ENCODE results near the gene ZFP69B. TPM values are rescaled to one million over a fixed set of nuclear protein-coding genes. Genes with fewer than 3 reads are reported as not detected.

ZFP69B gene
- 2.8 and 3.5 TPM in 2 replicates for total RNA-seq

DNA sequence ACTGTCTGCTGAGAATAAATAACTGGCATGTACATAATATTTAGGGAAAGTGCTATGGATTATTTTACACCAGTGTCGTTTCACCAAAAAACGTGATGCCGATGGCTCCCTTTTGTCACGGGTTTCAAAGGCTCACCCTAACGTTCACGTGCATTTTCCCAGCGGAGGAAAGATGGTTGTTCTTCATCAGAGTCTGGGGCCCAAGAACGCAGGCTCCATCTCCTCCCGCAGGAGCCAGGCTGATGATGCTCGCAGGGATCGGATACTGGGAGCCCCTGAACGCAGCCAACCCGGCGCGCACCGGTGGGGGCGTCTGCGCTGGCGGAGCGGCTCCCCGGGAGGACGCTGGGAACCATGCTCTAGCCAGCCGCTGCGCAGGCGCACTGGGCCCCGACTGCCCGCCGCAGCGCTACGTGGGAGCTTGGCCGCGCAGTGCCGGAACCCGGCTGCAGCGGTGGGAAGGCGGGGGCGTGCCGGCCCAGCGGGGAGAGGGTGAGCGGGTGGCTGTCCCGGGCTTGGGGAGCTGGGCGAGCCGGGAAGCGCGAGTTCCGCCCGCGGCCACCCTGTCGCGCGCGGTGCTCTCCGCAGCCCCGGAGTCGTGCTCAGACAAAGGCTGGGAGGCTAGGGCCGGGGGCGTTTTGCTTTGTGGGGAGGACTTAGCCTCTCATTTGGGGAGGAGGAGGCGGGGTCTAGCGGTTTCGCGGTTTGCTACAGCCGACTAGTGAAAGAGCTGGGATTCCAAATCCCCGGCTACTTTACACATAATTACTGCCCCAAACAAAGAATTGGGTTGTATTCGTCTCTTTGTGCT, at the start of gene ZFP69B:
TSS of gene ZFP69B (plus strand) at position 793 of the 811 bp plus-strand sequence. CDS start 486 bp downstream, outside the sequence.
- intact Hi-C loops (cut with micrococcal nuclease): loop anchor here (1.0 to 2.0 kb wide), 3 partner anchors 27 to 81 kb away; partner anchors contain the start of genes EXO5, ZFP69 and ZNF684

DNA sequence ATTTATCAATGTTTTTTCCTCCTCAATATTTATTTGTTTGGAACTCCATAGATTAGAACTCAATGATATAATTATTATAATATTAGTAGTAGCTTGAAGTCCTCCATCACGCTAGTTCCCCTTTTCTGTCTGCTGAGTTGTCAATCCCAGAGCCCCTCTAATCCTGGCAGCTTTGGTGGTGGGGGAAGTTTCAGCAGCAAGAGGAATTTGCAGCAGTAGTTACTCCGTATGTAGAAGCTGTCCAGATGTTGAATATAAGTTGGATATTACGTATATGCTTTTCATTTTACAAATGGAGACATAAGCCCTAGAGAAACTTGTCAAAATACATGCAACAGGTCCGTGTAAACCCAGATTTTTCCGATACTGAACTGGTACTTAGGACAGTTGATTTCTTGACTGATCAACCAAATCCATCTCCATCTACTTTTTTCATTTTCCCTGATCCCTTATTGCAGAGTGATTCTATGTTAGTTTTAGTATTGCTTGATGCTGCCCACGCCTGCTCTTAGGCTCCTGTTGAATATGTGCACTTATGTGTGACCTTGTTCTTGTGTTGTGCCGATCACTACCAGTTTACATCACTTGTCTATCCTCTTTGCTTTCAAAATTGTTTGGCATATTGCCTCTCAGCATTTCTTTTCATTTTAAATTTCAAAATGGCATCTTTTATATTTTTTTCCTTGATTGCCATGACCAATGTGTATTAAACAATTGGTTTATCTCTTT, 48.6 kb upstream of the ZFP69B start:
- intact Hi-C loops (cut with micrococcal nuclease): loop anchor here (2.0 kb wide), 1 partner anchor 17 kb away; no protein-coding TSS in a partner anchor

- intact Hi-C loops (cut with micrococcal nuclease): loop anchor here (1.0 to 2.0 kb wide), 5 partner anchors 16 to 260 kb away; no protein-coding TSS in a partner anchor
These were observed 45.4 kb upstream of the ZFP69B start for GRCh38 chr1:40404670-40405462.

- intact Hi-C loops (cut with micrococcal nuclease): loop anchor here (2.0 kb wide), 1 partner anchor 261 kb away; no protein-coding TSS in a partner anchor
These were observed 44.5 kb upstream of the ZFP69B start for GRCh38 chr1:40405812-40406211.

GRCh38 chr1:40407453-40407852, 42.8 kb upstream of the ZFP69B start:
- intact Hi-C loops (cut with micrococcal nuclease): no loop called here

GRCh38 chr1:40409467-40409866, 40.8 kb upstream of the ZFP69B start:
- intact Hi-C loops (cut with micrococcal nuclease): no loop called here

DNA sequence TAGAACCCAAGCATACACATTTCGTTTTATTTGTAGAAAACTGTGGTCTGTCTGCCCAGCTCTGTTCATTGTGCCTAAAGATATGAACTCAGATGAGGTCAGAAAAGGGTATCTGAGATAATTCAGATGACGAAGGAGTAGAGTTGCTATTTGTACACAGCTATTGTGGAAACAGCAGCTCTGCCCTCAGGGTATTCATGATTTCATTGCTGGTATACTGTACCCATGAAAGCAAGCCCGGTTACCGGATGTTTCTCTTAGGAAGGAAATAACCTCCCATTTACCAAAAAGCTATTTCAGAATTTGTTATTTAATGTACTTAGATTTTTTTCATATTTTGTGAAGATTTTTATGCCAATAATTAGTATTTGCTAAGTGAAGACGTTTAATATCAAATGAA, 39.0 kb upstream of the ZFP69B start:
- intact Hi-C loops (cut with micrococcal nuclease): no loop called here

- intact Hi-C loops (cut with micrococcal nuclease): no loop called here
These were observed 38.4 kb upstream of the ZFP69B start for GRCh38 chr1:40411843-40412242.

- intact Hi-C loops (cut with micrococcal nuclease): no loop called here
These were observed 36.6 kb upstream of the ZFP69B start for GRCh38 chr1:40413527-40414252.

GRCh38 chr1:40414331-40414730, 35.9 kb upstream of the ZFP69B start:
- intact Hi-C loops (cut with micrococcal nuclease): no loop called here

DNA sequence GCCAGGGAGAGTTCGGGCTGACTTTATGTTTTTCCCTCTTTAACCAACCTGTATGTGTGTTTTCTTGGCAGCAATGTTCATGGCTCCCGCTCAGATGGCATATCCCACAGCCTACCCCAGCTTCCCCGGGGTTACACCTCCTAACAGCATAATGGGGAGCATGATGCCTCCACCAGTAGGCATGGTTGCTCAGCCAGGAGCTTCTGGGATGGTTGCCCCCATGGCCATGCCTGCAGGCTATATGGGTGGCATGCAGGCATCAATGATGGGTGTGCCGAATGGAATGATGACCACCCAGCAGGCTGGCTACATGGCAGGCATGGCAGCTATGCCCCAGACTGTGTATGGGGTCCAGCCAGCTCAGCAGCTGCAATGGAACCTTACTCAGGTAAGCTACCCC, 33.6 kb upstream of the ZFP69B start:
- intact Hi-C loops (cut with micrococcal nuclease): no loop called here

GRCh38 chr1:40421431-40422384, 28.6 kb upstream of the ZFP69B start:
- intact Hi-C loops (cut with micrococcal nuclease): no loop called here

GRCh38 chr1:40422630-40423263, 27.5 kb upstream of the ZFP69B start:
- intact Hi-C loops (cut with micrococcal nuclease): no loop called here

DNA sequence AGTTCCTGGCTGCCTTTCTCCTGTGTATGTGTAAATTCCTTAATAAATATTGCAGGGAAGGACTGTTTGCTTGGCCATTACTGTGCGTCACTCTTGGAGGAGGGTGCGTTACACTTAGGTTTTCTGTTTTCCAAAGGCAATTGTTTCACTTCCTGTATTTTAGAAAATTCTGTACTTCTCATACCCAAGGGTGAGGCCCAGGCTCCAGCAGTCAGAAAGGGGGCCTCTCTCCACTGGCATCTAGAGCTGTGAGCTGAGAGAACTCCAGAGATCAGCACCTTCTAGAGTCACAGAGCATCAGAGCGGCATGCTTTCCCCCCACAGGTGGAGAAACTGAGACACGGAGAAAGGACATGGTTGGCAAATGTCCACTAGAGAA, 27.0 kb upstream of the ZFP69B start:
- intact Hi-C loops (cut with micrococcal nuclease): no loop called here

- intact Hi-C loops (cut with micrococcal nuclease): no loop called here
These were observed 26.2 kb upstream of the ZFP69B start for GRCh38 chr1:40423951-40424618.

- intact Hi-C loops (cut with micrococcal nuclease): no loop called here
These were observed 25.1 kb upstream of the ZFP69B start for GRCh38 chr1:40425198-40425597.

DNA sequence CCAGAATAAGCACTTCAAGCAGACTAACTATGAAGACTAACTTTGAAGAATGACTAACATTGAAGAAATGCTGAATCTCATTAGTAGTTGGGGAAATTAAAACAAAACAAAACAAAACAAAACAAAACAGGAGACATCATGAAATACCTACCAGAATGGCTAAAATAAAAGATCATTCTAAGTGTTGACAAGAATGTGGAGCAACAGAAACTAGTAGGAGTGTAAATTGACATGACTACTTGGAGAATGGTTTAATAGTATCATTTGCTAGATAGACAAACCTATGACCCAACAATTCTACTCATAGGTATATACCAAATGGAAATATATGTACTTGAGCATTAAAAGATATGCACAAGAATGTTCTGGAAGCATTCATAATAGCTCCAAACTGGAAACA, 18.9 kb upstream of the ZFP69B start:
- intact Hi-C loops (cut with micrococcal nuclease): no loop called here

DNA sequence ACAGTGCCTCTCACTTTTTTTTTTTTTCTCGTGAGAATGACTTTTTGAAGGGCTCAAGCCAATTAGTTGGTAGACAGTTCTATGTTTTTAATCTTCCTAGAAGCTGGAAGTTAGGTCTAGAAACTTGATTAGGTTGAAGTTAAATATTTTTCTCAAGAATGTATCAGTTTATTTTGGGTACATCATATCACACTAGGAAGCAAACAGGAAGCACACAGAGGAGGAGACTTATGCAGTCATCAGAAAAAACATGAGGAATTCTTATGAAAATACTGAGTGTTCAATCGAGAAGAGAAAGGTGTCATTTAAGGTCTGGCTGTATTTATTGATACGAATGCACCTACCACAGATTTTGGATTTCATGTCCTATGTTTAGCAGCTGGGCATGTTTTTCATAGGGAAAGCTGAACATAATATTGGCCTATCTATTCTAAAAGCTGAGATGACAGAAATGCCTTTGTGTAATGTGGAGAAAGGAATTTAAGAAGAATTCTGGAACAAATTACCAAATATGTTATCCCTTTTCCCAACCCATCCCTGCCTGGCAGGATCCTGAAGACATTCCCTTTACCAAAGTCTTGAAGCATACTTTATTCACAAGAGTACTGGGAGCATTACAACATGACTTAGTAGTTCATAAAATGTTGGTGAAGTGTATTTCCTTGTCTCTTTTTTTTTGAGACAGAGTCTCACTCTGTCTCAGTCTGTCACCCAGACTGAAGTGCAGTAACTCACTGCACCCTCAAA, 17.5 kb upstream of the ZFP69B start:
- intact Hi-C loops (cut with micrococcal nuclease): no loop called here
